Cardiac fibroblast (primary cell): ENCODE measurements around the gene PARG.
"Not testable (repeated sequence)": the region's sequence is repeated elsewhere in the genome, so short reads cannot be mapped to it uniquely, and the experiment has no call there.

Experiments used
- DNase-seq, 2 donors: peaks; one replicate each; pipeline versions ENCODE4 v3.0.0 to v3.0.0-alpha.2; 2010; ENCODE audit warnings: low read depth in 2 of 2
- H3K4me3 ChIP-seq, 2 donors: replicated peaks in 1 of 2; 1 replicate in 1 of 2; 2 replicates in 1 of 2; pipeline ENCODE4 v1.5.1; 2011; ENCODE audit warnings: low read depth in 2 of 2, low read length in 2 of 2, mild to moderate bottlenecking in 2 of 2, moderate library complexity in 1 of 2

The PARG gene

DNA sequence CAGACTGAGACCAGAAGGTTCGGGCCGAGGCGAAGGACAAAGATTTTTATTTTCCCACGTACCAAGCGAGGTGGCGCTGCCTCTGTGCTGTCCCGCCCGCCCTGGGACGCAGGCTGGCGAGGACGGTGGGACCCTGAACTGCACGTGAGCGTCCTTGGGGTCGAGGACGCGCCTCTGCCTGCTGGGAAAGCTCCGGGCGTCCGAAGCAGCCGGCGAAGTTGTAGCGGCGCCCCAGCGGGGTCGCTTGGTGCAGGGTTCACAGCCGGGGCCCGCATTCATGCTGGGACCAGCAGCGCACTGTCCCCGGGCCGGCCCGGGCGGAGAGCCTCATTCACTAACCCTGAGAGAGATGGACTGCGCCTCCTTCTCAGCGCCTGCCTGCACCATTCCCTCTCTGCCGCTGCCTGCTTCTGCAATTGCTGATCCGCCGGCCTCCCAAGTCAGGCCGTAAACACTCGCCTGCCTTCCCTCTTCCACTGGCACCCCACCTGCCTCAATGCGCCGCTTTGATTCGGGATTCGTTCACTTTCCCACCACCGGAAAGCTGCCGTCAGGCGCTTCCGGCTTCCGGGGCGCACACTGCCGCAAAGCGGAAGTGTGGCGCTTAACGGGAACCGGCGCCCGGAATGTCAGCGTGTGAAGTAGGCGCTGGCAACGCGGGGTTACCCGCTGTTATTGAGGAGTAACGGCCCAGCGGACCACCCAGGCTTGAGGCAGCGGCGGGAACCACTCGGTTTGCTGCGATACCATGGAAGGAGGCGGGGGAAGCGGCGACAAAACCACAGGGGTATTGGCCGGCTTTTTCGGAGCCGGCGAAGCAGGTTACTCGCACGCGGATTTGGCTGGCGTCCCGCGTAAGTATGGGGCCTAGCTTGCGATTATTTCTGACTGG lies at the start of gene PARG, which contains the start of gene TIMM23B:
TSS of gene PARG (minus strand) at position 581 of the 892 bp plus-strand sequence. CDS start at position 279, 302 bp downstream.
TSS of gene TIMM23B (plus strand) at position 607 of the 892 bp plus-strand sequence. CDS start at position 749, 142 bp downstream.
- DNase-seq, result peak; percentile 82 to 85

DNA sequence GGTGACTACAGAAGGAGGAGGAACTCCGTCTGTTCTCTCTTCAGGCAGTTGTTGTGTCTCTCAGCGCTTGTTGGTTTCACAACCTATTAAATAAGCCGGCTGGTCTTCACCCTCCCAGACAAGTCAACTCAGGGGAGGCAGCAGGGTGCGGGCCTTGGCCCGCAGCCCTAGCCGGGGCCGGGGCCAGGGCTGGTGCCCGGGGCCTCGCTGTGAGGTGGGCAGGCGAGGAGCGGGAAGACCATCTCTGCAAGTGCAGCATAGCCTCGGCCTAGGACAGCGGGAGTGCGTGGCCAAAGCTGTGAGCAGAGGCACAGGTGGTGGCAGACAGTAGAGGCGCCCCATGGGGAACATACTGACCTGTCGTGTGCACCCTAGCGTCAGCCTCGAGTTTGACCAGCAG lies 46.5 kb upstream of the PARG start, which contains the start of gene AGAP6:
TSS of gene AGAP6 (plus strand) at position 31 of the 400 bp plus-strand sequence. CDS start at position 341, 310 bp downstream.
- not testable (repeated sequence) for DNase-seq, H3K4me3 ChIP-seq

More for the DNA sequence above, at the start of gene PARG, which contains the start of gene TIMM23B:
- peak within 1 kb of the TSS; percentile 73 for H3K4me3 ChIP-seq

DNA sequence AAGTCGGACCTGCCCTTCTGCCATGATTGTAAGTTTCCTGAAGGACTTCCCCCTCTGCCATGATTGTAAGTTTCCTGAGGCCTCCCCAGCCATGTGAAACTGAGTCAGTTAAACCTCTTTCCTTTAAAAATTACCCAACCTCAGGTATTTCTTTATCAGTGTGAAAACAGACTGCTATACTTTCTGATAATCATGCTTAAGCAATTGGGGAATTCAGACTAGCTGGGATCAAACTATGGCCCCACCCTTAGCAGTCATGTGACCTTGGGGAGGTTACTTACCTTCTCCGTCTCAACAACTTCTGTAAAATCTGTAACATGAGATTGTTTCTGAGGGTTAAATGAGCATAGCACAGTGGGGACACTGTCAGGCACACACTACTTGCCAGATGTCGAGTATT lies 45.4 kb upstream of the PARG start:
- not testable (repeated sequence) for H3K4me3 ChIP-seq, DNase-seq

DNA sequence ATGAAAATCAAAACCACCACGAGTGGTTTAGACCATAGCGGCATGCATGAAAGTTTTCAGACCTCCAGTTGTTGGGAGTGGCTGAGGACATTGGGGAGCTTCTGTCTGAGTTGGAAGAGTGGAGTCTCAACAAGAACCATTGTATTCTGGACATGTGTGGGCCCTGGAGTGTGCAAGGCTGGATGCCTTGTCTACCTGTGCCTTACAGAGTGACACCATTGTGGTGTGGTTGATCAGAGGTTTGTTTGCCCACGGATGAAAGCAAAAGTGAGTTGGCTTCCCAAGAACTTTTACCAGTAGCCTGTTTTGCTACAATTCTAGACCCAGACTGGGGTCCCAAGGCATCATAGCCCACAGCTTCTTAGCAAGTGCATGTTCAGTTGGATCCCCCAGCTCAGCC lies 35.9 kb upstream of the PARG start:
- not testable (repeated sequence) for H3K4me3 ChIP-seq, DNase-seq

DNA sequence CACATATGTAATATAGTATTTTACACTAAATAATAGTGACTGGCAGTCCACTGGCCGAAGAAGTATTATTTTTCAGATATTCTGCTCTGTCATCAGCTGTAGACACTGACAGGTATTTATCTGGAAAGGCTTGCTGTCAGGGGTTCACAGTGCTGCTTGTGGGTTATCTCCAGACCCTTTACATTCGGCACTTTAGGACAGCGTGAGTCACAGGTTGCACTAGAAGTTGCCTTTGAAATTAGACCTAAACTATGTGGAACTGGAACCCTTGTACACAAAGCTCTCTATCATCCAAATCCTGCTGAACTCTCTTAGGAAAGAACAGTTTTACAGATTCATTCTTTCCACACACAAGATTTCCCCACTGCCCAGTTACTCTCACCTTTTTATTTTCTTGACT lies 30.3 kb upstream of the PARG start:
- H3K4me3 ChIP-seq, result not testable (repeated sequence)
- peak in 1 of 2 donors; percentile 0 for DNase-seq

GRCh38 chr10:49971466-49971865 lies 29.6 kb upstream of the PARG start:
- not testable (repeated sequence) for H3K4me3 ChIP-seq, DNase-seq

GRCh38 chr10:49970331-49970857 lies 28.6 kb upstream of the PARG start:
- H3K4me3 ChIP-seq, DNase-seq: not testable (repeated sequence)

GRCh38 chr10:49953122-49953521 lies 11.3 kb upstream of the PARG start:
- peak; percentile 11 to 27 for DNase-seq
- not testable (repeated sequence) for H3K4me3 ChIP-seq

DNA sequence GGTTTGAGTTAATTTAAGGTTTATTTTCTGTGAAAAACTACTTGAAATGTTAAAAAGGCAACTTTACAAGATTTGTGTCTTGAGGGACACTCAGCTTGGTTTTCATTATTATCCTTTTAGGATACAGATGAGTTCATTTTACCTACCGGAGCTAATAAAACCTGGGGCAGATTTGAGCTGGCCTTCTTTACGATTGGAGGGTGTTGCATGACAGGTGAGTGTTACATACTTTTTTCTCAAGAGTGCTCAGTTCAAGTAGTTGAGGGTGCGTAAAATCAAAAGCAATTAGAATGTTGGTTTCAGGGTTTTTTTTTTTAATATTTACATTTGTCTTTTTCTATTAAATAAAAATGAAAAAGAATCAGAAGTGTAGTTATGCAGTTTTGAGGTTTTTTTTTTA lies 10.2 kb upstream of the PARG start:
- not testable (repeated sequence) for H3K4me3 ChIP-seq, DNase-seq

DNA sequence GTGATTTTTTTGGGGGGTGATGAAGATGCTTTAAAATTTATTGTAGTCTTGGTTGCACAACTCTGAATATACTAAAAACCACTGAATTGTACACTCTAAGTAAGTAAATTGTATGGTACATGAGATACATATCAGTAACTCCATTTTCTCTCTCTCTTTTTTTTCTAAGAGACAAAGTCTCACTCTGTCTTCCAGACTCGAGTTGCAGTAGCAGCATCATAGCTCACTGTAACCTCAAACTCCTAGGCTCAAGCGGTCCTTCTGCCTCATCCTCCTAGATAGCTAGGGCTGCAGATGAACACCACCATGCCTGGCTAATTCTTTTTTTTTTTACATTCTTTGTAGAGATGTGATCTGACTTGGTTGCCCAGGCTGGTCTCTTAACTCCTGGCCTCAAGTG lies 6.9 kb upstream of the PARG start:
- DNase-seq, H3K4me3 ChIP-seq: not testable (repeated sequence)

GRCh38 chr10:49948142-49948541 lies 6.3 kb upstream of the PARG start:
- DNase-seq, H3K4me3 ChIP-seq: not testable (repeated sequence)

- DNase-seq, H3K4me3 ChIP-seq: not testable (repeated sequence)
These were observed 1.8 kb upstream of the PARG start for GRCh38 chr10:49943607-49944006.

DNA sequence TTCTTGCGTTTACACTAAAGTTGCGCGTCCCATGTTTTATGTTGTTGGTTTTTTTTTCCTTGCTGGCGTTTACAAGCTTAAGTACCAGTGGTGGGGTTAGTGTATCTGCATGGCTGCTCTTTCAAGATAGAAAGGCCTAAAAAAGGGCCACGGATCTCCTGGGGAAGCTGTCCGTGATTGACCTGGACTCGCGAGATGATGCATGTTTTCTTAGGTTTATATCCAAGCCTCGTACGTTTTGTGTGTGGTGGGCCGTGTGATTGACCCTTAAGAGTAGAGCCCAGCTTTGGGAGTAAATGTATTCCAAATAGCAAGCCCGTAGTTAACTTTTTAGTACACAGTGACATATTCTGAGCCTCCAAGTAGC lies 495 bp upstream of the PARG start:
- peak overlapping the region; percentile 73 for H3K4me3 ChIP-seq
- peak in 1 of 2 donors; percentile 11 for DNase-seq

DNA sequence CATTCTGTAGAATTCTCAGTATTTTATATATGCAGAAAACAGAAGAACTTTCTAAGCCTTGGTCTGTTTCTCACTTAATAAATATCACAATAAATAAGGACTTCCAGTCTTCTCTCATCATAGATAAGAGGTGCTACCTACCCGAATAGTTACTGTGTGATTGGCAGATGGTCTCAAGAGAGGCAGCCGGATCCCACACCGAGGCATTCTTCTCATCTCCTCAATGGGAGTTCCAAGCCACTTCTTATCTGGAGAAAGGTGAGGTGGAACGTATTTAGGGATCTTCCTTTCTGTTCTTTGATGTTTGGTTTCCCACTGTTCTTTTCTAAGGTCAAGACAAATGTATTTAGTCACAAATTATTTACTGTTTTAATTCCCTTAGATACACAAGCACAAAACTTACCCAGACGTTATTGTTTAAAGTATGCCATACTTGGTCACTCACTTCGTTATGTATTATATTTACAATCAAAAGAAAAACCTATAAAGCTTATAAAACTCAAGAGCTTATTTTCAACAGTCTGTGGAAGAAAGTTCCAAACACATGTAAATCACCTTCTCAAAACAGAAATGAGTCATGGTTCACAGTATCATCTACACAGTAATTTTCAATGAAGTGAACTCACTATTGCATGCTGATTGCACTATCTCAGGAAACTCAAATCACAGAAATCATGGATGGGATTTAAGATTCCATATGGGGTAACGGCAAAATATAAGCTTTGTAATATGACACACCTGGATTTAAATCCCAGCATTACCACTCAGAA lies 9.7 kb downstream of the PARG start:
- not testable (repeated sequence) for DNase-seq, H3K4me3 ChIP-seq

GRCh38 chr10:49931276-49931675 lies 10.6 kb downstream of the PARG start:
- DNase-seq, H3K4me3 ChIP-seq: not testable (repeated sequence)

GRCh38 chr10:49923572-49923971 lies 18.3 kb downstream of the PARG start:
- DNase-seq, H3K4me3 ChIP-seq: not testable (repeated sequence)

- DNase-seq, H3K4me3 ChIP-seq: not testable (repeated sequence)
These were observed 19.8 kb downstream of the PARG start for GRCh38 chr10:49922041-49922440.

DNA sequence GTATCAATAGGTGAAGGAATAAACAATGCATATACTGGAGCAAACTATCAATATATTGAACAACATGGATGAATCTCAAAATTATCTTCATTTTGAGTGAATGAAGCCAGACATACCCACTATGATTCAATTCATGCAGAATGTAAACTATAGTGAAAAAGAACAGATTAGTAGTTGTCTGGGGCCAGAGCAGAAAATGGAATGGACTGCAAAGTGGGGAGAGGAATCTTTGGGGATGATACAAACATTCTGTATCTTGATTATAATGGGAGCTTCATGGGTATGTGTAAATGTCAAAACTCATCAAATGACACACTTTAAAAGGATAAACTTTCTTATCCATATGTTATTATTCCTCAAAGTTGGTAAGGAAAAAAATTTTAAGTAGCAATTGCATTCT lies 23.9 kb downstream of the PARG start:
- not testable (repeated sequence) for DNase-seq, H3K4me3 ChIP-seq
